DOHH2 (cell line): ENCODE measurements around the gene NAT14.

ENCODE experiments used
- H3F3A ChIP-seq: fragments of 200-600 bp; sonication (generic), shearing (Covaris generic); 2 replicates; pipeline ENCODE4 v1.6.0; 2016; ENCODE audit warnings: antibody characterized with exemption, mild to moderate bottlenecking; ENCODE audit not compliant: control insufficient read depth, insufficient read depth
- H3K27ac ChIP-seq: fragments of 200-600 bp; sonication (generic); 2 replicates; pipeline ENCODE4 v1.5.1; 2014; ENCODE audit warnings: low read depth, mild to moderate bottlenecking, low read length, moderate library complexity
- H3K27me3 ChIP-seq: fragments of 200-600 bp; sonication (generic); 2 replicates; pipeline ENCODE4 v1.6.1; 2014; ENCODE audit warnings: mild to moderate bottlenecking, low read length, mixed read lengths; ENCODE audit not compliant: control insufficient read depth
- H3K36me3 ChIP-seq: fragments of 200-600 bp; sonication (generic); 2 replicates; pipeline ENCODE4 v1.6.1; 2014; ENCODE audit warnings: mild to moderate bottlenecking, low read length, moderate library complexity, mixed read lengths; ENCODE audit not compliant: control insufficient read depth
- H3K4me1 ChIP-seq: fragments of 200-600 bp; sonication (generic); 2 replicates; pipeline ENCODE4 v1.6.1; 2014; ENCODE audit warnings: mild to moderate bottlenecking, low read length, mixed read lengths; ENCODE audit not compliant: control insufficient read depth
- H3K4me2 ChIP-seq: fragments of 200-600 bp; sonication (generic); 2 replicates; pipeline ENCODE4 v1.6.0; 2014; ENCODE audit warnings: mild to moderate bottlenecking, low read length, moderate library complexity
- H3K4me3 ChIP-seq: fragments of 200-600 bp; sonication (generic); 2 replicates; pipeline ENCODE4 v1.5.1; 2014; ENCODE audit warnings: mild to moderate bottlenecking, low read length, mixed read lengths
- H3K79me2 ChIP-seq: fragments of 200-600 bp; sonication (generic); 2 replicates; pipeline ENCODE4 v1.6.1; 2014; ENCODE audit warnings: mild to moderate bottlenecking, low read length, mixed read lengths; ENCODE audit not compliant: control insufficient read depth
- H3K9me2 ChIP-seq: fragments of 200-600 bp; sonication (generic); replicated peaks from 2 replicates; pipeline ENCODE4 v1.6.1; 2014; ENCODE audit warnings: mild to moderate bottlenecking, low read length, mixed read lengths; ENCODE audit not compliant: control insufficient read depth
- H3K9me3 ChIP-seq: fragments of 200-600 bp; sonication (generic); 2 replicates; pipeline ENCODE4 v1.6.1; 2014; ENCODE audit warnings: antibody characterized with exemption, low read length, mixed read lengths; ENCODE audit not compliant: control insufficient read depth, insufficient read depth
- H4K20me1 ChIP-seq: fragments of 200-600 bp; sonication (generic); 2 replicates; pipeline ENCODE4 v1.6.0; 2014; ENCODE audit warnings: low read depth, mild to moderate bottlenecking, antibody characterized with exemption, low read length, moderate library complexity; ENCODE audit not compliant: control insufficient read depth, insufficient read depth
- CTCF ChIP-seq: fragments of 200-600 bp; sonication (generic); IDR thresholded peaks from one replicate; pipeline ENCODE4 v1.5.1; 2014; ENCODE audit warnings: antibody characterized with exemption, mild to moderate bottlenecking, low read depth, low read length; ENCODE audit not compliant: poor library complexity, severe bottlenecking
- EZH2phosphoT487 ChIP-seq: fragments of 200-600 bp; sonication (generic); IDR thresholded peaks from 2 replicates; pipeline ENCODE4 v1.6.1; 2017; ENCODE audit warnings: borderline replicate concordance, mild to moderate bottlenecking, antibody characterized with exemption, low read length, moderate library complexity, mixed read lengths

NAT14 gene

GRCh38 chr19:55467236-55468053 is 17.5 kb upstream of the NAT14 start:
- Histone ChIP-seq H3F3A (no peaks in the 10 kb centered on the region), H3K4me3 (no peak overlapping the region), H3K79me2 (no peaks in the 10 kb centered on the region), H3K9me3 (no peaks in the 10 kb centered on the region), H3K36me3 (no peaks in the 10 kb centered on the region), H3K9me2 (no peaks in the 10 kb centered on the region), H3K4me1 (peaks cover 5% of the 10 kb centered on the region), H3K4me2 (no peak overlapping the region), H4K20me1 (no peaks in the 10 kb centered on the region), H3K27me3 (no peaks in the 10 kb centered on the region), H3K27ac (no peak overlapping the region)
- TF ChIP-seq EZH2phosphoT487 (no peak), CTCF (peak; percentile 99)

- H3K27ac ChIP-seq: no peak overlapping the region
- no peaks in the 10 kb centered on the region for H3K79me2 ChIP-seq
- H3K4me3 ChIP-seq: no peak overlapping the region
- H3K9me3 ChIP-seq: no peaks in the 10 kb centered on the region
- H4K20me1 ChIP-seq: no peaks in the 10 kb centered on the region
- no peaks in the 10 kb centered on the region for H3K36me3 ChIP-seq
- H3F3A ChIP-seq: no peaks in the 10 kb centered on the region
- H3K9me2 ChIP-seq: no peaks in the 10 kb centered on the region
- no peak for TF ChIP-seq EZH2phosphoT487
- peak; percentile 47 for TF ChIP-seq CTCF
- no peaks in the 10 kb centered on the region for H3K27me3 ChIP-seq
- H3K4me2 ChIP-seq: no peak overlapping the region
- peaks cover 5% of the 10 kb centered on the region; the same call in 1 of the 2 replicates for H3K4me1 ChIP-seq
These were observed 17.0 kb upstream of the NAT14 start for GRCh38 chr19:55468054-55468393.

- no peaks in the 10 kb centered on the region for H3K27me3 ChIP-seq
- H3K36me3 ChIP-seq: no peaks in the 10 kb centered on the region
- H3K9me3 ChIP-seq: no peaks in the 10 kb centered on the region
- H4K20me1 ChIP-seq: no peaks in the 10 kb centered on the region
- H3K4me3 ChIP-seq: no peak overlapping the region
- no peaks in the 10 kb centered on the region for H3K9me2 ChIP-seq
- H3K79me2 ChIP-seq: no peaks in the 10 kb centered on the region
- no peak overlapping the region for H3K4me2 ChIP-seq
- no peaks in the 10 kb centered on the region for H3F3A ChIP-seq
- TF ChIP-seq EZH2phosphoT487 (no peak), CTCF (no peak)
- H3K4me1 ChIP-seq: peaks cover 19% of the 10 kb centered on the region
- H3K27ac ChIP-seq: no peak overlapping the region
These were observed 13.7 kb upstream of the NAT14 start for GRCh38 chr19:55471266-55471665.
